SKM-1 treated with dmso at 0.1 percent for 144 hours (cell line): ENCODE results near the gene NOP16.

ENCODE experiments used
- DNase-seq: peaks from one replicate; lab custom pipeline; 2025; ENCODE audit not compliant: unreplicated experiment; lab: John Stamatoyannopoulos, UW

NOP16 gene

GRCh38 chr5:176388003-176388443 lies 375 bp downstream of the NOP16 start:
- no peak for DNase-seq

GRCh38 chr5:176387384-176387925 lies 943 bp downstream of the NOP16 start:
- no peak for DNase-seq

- DNase-seq, result no peak
Measured at GRCh38 chr5:176386491-176386890, 1.9 kb downstream of the NOP16 start.

GRCh38 chr5:176384991-176385390 lies 3.4 kb downstream of the NOP16 start:
- no peak for DNase-seq

GRCh38 chr5:176384366-176384930 lies 4.0 kb downstream of the NOP16 start:
- no peak for DNase-seq

GRCh38 chr5:176383961-176384360 lies 4.4 kb downstream of the NOP16 start:
- DNase-seq, result no peak

GRCh38 chr5:176383248-176383905 lies 5.0 kb downstream of the NOP16 start:
- DNase-seq, result no peak

- no peak for DNase-seq
Measured at GRCh38 chr5:176382721-176383120, 5.7 kb downstream of the NOP16 start.

GRCh38 chr5:176381979-176382378 lies 6.4 kb downstream of the NOP16 start:
- DNase-seq, result no peak

- no peak for DNase-seq
Measured at GRCh38 chr5:176381423-176381822, 7.0 kb downstream of the NOP16 start.

GRCh38 chr5:176379881-176380280 lies 8.5 kb downstream of the NOP16 start:
- peak; percentile 40 for DNase-seq

GRCh38 chr5:176373100-176373818 lies 15.1 kb downstream of the NOP16 start:
- DNase-seq, result no peak

GRCh38 chr5:176371621-176372539 lies 16.5 kb downstream of the NOP16 start:
- peak; percentile 27 for DNase-seq

GRCh38 chr5:176369934-176370711 lies 18.3 kb downstream of the NOP16 start:
- no peak for DNase-seq

GRCh38 chr5:176368726-176369125 lies 19.7 kb downstream of the NOP16 start:
- no peak for DNase-seq

- DNase-seq, result no peak
Measured at GRCh38 chr5:176366232-176366894, 22.0 kb downstream of the NOP16 start.

- no peak for DNase-seq
Measured at GRCh38 chr5:176365351-176366231, 22.8 kb downstream of the NOP16 start, which contains the start of gene ARL10. Gene ARL10, plus strand, starts transcription at chr5:176365487. Its CDS starts 77 bp downstream, at chr5:176365564.

GRCh38 chr5:176364765-176365350 lies 23.5 kb downstream of the NOP16 start:
- DNase-seq, result no peak
